ENCODE data around the gene UTP14C. TPM values are rescaled to one million over a fixed set of nuclear protein-coding genes. Genes with fewer than 3 reads are reported as not detected.
"Not testable (repeated sequence)": the region's sequence is repeated elsewhere in the genome, so short reads cannot be mapped to it uniquely, and the experiment has no call there.

The UTP14C gene
- total and polyA plus RNA-seq, 2 donors (not counting 1 experiment from before 2014, with no cell fraction given) = 14.5 to 20.5 TPM

- Histone ChIP-seq H3K79me2 (ENCODE audit: control insufficient read depth, insufficient read depth, low read length) (no peaks in the 10 kb centered on the region), H3K4me3 (replicated peaks in 1 of 4; ENCODE audit: control extremely low read depth in 1 of 4, insufficient read depth in 1 of 4, low read depth in 3 of 4, low read length in 4 of 4) (no peak overlapping the region), H3K4me1 (ENCODE audit: control insufficient read depth, extremely low read depth, insufficient read depth, low read length) (no peaks in the 10 kb centered on the region), H2AFZ (ENCODE audit: low read length) (no peak overlapping the region), H3K9me3 (ENCODE audit: control insufficient read depth, insufficient read depth, low read depth, low read length) (no peaks in the 10 kb centered on the region), H3K4me2 (ENCODE audit: extremely low read depth, insufficient read depth, low read length) (no peak overlapping the region), H3K36me3 (ENCODE audit: control insufficient read depth, insufficient read depth, low read length) (no peaks in the 10 kb centered on the region), H4K20me1 (ENCODE audit: control insufficient read depth, extremely low read depth, insufficient read depth, low read length) (no peaks in the 10 kb centered on the region), H3K9ac (ENCODE audit: insufficient read depth, low read length) (no peak overlapping the region), H3K27me3 (ENCODE audit: control insufficient read depth, insufficient read depth, low read length) (no peaks in the 10 kb centered on the region), H3K27ac (ENCODE audit: insufficient read depth, low read length) (no peak overlapping the region)
- no peak for TF ChIP-seq EZH2 (IDR thresholded peaks at IDR 0.05; ENCODE audit: low read length, missing control alignments)
- TF ChIP-seq, protein P1, sequence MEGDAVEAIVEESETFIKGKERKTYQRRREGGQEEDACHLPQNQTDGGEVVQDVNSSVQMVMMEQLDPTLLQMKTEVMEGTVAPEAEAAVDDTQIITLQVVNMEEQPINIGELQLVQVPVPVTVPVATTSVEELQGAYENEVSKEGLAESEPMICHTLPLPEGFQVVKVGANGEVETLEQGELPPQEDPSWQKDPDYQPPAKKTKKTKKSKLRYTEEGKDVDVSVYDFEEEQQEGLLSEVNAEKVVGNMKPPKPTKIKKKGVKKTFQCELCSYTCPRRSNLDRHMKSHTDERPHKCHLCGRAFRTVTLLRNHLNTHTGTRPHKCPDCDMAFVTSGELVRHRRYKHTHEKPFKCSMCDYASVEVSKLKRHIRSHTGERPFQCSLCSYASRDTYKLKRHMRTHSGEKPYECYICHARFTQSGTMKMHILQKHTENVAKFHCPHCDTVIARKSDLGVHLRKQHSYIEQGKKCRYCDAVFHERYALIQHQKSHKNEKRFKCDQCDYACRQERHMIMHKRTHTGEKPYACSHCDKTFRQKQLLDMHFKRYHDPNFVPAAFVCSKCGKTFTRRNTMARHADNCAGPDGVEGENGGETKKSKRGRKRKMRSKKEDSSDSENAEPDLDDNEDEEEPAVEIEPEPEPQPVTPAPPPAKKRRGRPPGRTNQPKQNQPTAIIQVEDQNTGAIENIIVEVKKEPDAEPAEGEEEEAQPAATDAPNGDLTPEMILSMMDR (conservative IDR thresholded peaks at IDR 0.05 in 1 of 2, IDR thresholded peaks at IDR 0.05 in 1 of 2; ENCODE audit: low read depth in 1 of 2, low read length in 2 of 2) = no peak
- DNase-seq (ENCODE audit: low read depth in 2 of 2) = no peak
Observed at GRCh38 chr13:52029569-52029968, 5.1 kb downstream of the UTP14C start.

- not testable (repeated sequence) for H3K9me3 ChIP-seq (ENCODE audit: control insufficient read depth, insufficient read depth, low read depth, low read length); H3K4me2 ChIP-seq (ENCODE audit: extremely low read depth, insufficient read depth, low read length); H3K79me2 ChIP-seq (ENCODE audit: control insufficient read depth, insufficient read depth, low read length); DNase-seq (ENCODE audit: low read depth in 2 of 2); H3K4me3 ChIP-seq (replicated peaks in 1 of 4; ENCODE audit: control extremely low read depth in 1 of 4, insufficient read depth in 1 of 4, low read depth in 3 of 4, low read length in 4 of 4); H3K36me3 ChIP-seq (ENCODE audit: control insufficient read depth, insufficient read depth, low read length); H3K4me1 ChIP-seq (ENCODE audit: control insufficient read depth, extremely low read depth, insufficient read depth, low read length); H3K9ac ChIP-seq (ENCODE audit: insufficient read depth, low read length); H3K27me3 ChIP-seq (ENCODE audit: control insufficient read depth, insufficient read depth, low read length); H2AFZ ChIP-seq (ENCODE audit: low read length); H3K27ac ChIP-seq (ENCODE audit: insufficient read depth, low read length); H4K20me1 ChIP-seq (ENCODE audit: control insufficient read depth, extremely low read depth, insufficient read depth, low read length)
Observed at GRCh38 chr13:52030401-52030800, 5.9 kb downstream of the UTP14C start.

DNA sequence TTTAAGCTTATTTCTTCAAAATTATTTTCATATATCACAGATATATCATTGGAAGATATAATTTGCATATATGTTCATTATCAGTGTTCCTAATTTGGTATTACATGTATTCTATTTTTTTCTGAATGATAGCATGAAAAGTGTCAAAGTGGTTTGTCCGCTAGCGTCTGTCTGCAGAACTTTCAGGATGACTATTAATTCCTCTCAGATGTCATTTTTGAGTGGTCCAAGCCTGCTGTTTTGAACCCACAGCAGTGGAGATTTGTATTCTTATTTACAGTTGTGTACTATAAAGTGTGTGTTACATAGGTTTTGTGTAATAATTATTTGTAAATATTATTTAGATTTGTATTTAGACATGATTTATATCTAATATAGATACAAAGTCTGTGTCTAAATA, 8.5 kb downstream of the UTP14C start:
- Histone ChIP-seq H3K4me2 (ENCODE audit: extremely low read depth, insufficient read depth, low read length) (no peak overlapping the region), H4K20me1 (ENCODE audit: control insufficient read depth, extremely low read depth, insufficient read depth, low read length) (no peaks in the 10 kb centered on the region), H3K9ac (ENCODE audit: insufficient read depth, low read length) (no peak overlapping the region), H3K4me3 (replicated peaks in 1 of 4; ENCODE audit: control extremely low read depth in 1 of 4, insufficient read depth in 1 of 4, low read depth in 3 of 4, low read length in 4 of 4) (no peak overlapping the region), H2AFZ (ENCODE audit: low read length) (no peak overlapping the region), H3K79me2 (ENCODE audit: control insufficient read depth, insufficient read depth, low read length) (no peaks in the 10 kb centered on the region), H3K27ac (ENCODE audit: insufficient read depth, low read length) (no peak overlapping the region), H3K36me3 (ENCODE audit: control insufficient read depth, insufficient read depth, low read length) (no peaks in the 10 kb centered on the region), H3K4me1 (ENCODE audit: control insufficient read depth, extremely low read depth, insufficient read depth, low read length) (no peaks in the 10 kb centered on the region), H3K9me3 (ENCODE audit: control insufficient read depth, insufficient read depth, low read depth, low read length) (no peaks in the 10 kb centered on the region), H3K27me3 (ENCODE audit: control insufficient read depth, insufficient read depth, low read length) (no peaks in the 10 kb centered on the region)
- DNase-seq (ENCODE audit: low read depth in 2 of 2) = no peak
- TF ChIP-seq EZH2 (IDR thresholded peaks at IDR 0.05; ENCODE audit: low read length, missing control alignments) = no peak
- TF ChIP-seq, protein P1 (conservative IDR thresholded peaks at IDR 0.05 in 1 of 2, IDR thresholded peaks at IDR 0.05 in 1 of 2; ENCODE audit: low read depth in 1 of 2, low read length in 2 of 2) = no peak

Data from fibroblast of lung (primary cell).